Body of pancreas (tissue), 4 donors: ENCODE results near the gene BAIAP3. TPM values are rescaled to one million over a fixed set of nuclear protein-coding genes. Genes with fewer than 3 reads are reported as not detected.

Source experiments
- ATAC-seq: fragments of 150-250 bp; one replicate; pipeline ENCODE4 v1.9.1; 2016
- DNase-seq, 4 donors: peaks; one replicate each; pipeline ENCODE4 v3.0.0-alpha.2; 2019
- H3K27ac ChIP-seq, 4 donors: fragments of 200-600 bp; sonication (generic); 1 replicate in 3 of 4; 2 replicates in 1 of 4; pipeline versions ENCODE4 v1.5.1 to v1.6.1; 2016 to 2019; ENCODE audit warnings: mild to moderate bottlenecking in 1 of 4, mixed read lengths in 1 of 4, moderate library complexity in 1 of 4
- H3K27me3 ChIP-seq, 2 donors: fragments of 200-600 bp; sonication (generic); one replicate each; pipeline ENCODE4 v1.6.0; 2016; ENCODE audit warnings: mild to moderate bottlenecking in 1 of 2
- H3K36me3 ChIP-seq, 2 donors: fragments of 200-600 bp; sonication (generic); replicated peaks in 1 of 2; 2 replicates each; pipeline ENCODE4 v1.5.1; 2016; ENCODE audit warnings: low read depth in 2 of 2; ENCODE audit not compliant: insufficient read depth in 1 of 2
- H3K4me1 ChIP-seq: fragments of 200-600 bp; sonication (generic); one replicate; pipeline ENCODE4 v1.6.0; 2016
- H3K4me3 ChIP-seq, 2 donors: fragments of 200-600 bp; sonication (generic); 1 replicate in 1 of 2; 2 replicates in 1 of 2; pipeline ENCODE4 v1.5.1; 2016 to 2019
- H3K9me3 ChIP-seq, 3 donors: fragments of 200-600 bp; sonication (generic); 1 replicate in 2 of 3; 2 replicates in 1 of 3; pipeline ENCODE4 v1.5.1; 2016
- CTCF ChIP-seq, 7 experiments: fragments of 450-650 bp in 4 of 7; fragments of 200-600 bp in 3 of 7; sonication (generic) in 3 of 7; IDR thresholded peaks; one replicate each; pipeline ENCODE4 v1.5.1; 2016 to 2019; ENCODE audit warnings: antibody characterized with exemption in 7 of 7
- POLR2A ChIP-seq, 3 donors: fragments of 450-650 bp; IDR thresholded peaks; one replicate each; pipeline ENCODE4 v1.6.1; 2016; ENCODE audit warnings: antibody characterized with exemption in 3 of 3, mild to moderate bottlenecking in 2 of 3
- WGBS, 2 donors: methylation state at CpG; one replicate each; pipeline ENCODE4 v1.1.5; 2017; 5-methylcytosine and 5-hydroxymethylcytosine counted together
- intact Hi-C: fragments of 100-400 bp; cut with DNase I; formaldehyde crosslinking; loops from one replicate; pipeline ENCODE4 v1.15.1; 2023
- total RNA-seq, 2 donors: library from RNA; depleted of rRNA; stranded (reverse); fragments of >200 nt; gene quantifications; one replicate each; pipeline ENCODE4 v1.1.0, GENCODE V29; 2016

Gene BAIAP3
- total RNA-seq, 2 donors from 2014 or later: 7.0 to 20.8 TPM

- no peak for DNase-seq
- H3K4me1 ChIP-seq: no peaks in the 10 kb centered on the region
- H3K36me3 ChIP-seq: peaks cover 13 to 40% of the 10 kb centered on the region in 2 donors
- H3K27ac ChIP-seq: no peak overlapping the region
- no peak for TF ChIP-seq POLR2A (IDR thresholded peaks at IDR 0.05)
- TF ChIP-seq CTCF (IDR thresholded peaks at IDR 0.05): no peak
- H3K9me3 ChIP-seq: no peaks in the 10 kb centered on the region
- intact Hi-C loops: no loop called here
- no peak for ATAC-seq
- no peaks in the 10 kb centered on the region for H3K27me3 ChIP-seq
- no peak overlapping the region for H3K4me3 ChIP-seq
- WGBS, 2 donors: 93 to 97% methylated on average over 6 to 8 of the region's 8 CpGs
Observed at GRCh38 chr16:1322407-1322806, 11.0 kb upstream of the BAIAP3 start.

- 85 to 87% methylated on average over 13 to 34 of the region's 35 CpGs for WGBS, 2 donors
- Histone ChIP-seq H3K27me3 (no peaks in the 10 kb centered on the region), H3K36me3 (peaks cover 6 to 30% of the 10 kb centered on the region in 2 donors), H3K9me3 (no peaks in the 10 kb centered on the region), H3K4me1 (no peaks in the 10 kb centered on the region), H3K27ac (no peak overlapping the region), H3K4me3 (no peak overlapping the region)
- TF ChIP-seq POLR2A (IDR thresholded peaks at IDR 0.05): no peak
- no peak for TF ChIP-seq CTCF (IDR thresholded peaks at IDR 0.05)
- no peak for ATAC-seq
- no peak for DNase-seq
- intact Hi-C loops: no loop called here
Observed at GRCh38 chr16:1323296-1324239, 9.9 kb upstream of the BAIAP3 start.

- no peak overlapping the region for H3K27ac ChIP-seq
- H3K27me3 ChIP-seq: no peaks in the 10 kb centered on the region
- WGBS, 2 donors: 86% methylated on average over 22 of the region's 22 CpGs
- DNase-seq: no peak
- ATAC-seq: no peak
- TF ChIP-seq POLR2A (IDR thresholded peaks at IDR 0.05): no peak
- no peak for TF ChIP-seq CTCF (IDR thresholded peaks at IDR 0.05)
- H3K36me3 ChIP-seq: peaks cover 6 to 24% of the 10 kb centered on the region in 2 donors
- H3K4me1 ChIP-seq: no peaks in the 10 kb centered on the region
- intact Hi-C loops: no loop called here
- no peaks in the 10 kb centered on the region for H3K9me3 ChIP-seq
- H3K4me3 ChIP-seq: no peak overlapping the region
Observed at GRCh38 chr16:1324286-1324826, 9.1 kb upstream of the BAIAP3 start.

GRCh38 chr16:1325261-1325660, 8.2 kb upstream of the BAIAP3 start:
- Histone ChIP-seq H3K27me3 (no peaks in the 10 kb centered on the region), H3K4me1 (no peaks in the 10 kb centered on the region), H3K27ac (no peak overlapping the region), H3K36me3 (peaks cover 6 to 18% of the 10 kb centered on the region in 2 donors), H3K4me3 (no peak overlapping the region), H3K9me3 (no peaks in the 10 kb centered on the region)
- ATAC-seq (no peak), DNase-seq (no peak)
- 86 to 90% methylated on average over 7 to 15 of the region's 15 CpGs for WGBS, 2 donors
- intact Hi-C loops: no loop called here
- no peak for TF ChIP-seq CTCF (IDR thresholded peaks at IDR 0.05)
- TF ChIP-seq POLR2A (IDR thresholded peaks at IDR 0.05): no peak
